ENCODE results near the gene NUDT14. TPM values are rescaled to one million over a fixed set of nuclear protein-coding genes. Genes with fewer than 3 reads are reported as not detected.

NUDT14 gene
- total and polyA plus RNA-seq, 2 of the 8 experiments (the other 6 are each of a cell fraction or from before 2014, with no cell fraction given) = 25.5 to 33.3 TPM

GRCh38 chr14:105139831-105140239 is 41.3 kb downstream of the NUDT14 start:
- H3K4me1 ChIP-seq (replicated peaks in 1 of 4; ENCODE audit: control insufficient read depth in 3 of 4, insufficient read depth in 4 of 4, low read length in 3 of 4) = peaks cover 0 to 9% (median 0%) of the 10 kb centered on the region in 4 experiments; a peak in 3 of 7 replicates
- no peaks in the 10 kb centered on the region for H3K27me3 ChIP-seq (replicated peaks in 1 of 4; ENCODE audit: control insufficient read depth in 3 of 4, extremely low read depth in 1 of 4, insufficient read depth in 3 of 4, low read length in 3 of 4)
- no peak overlapping the region for H3K9ac ChIP-seq (replicated peaks in 1 of 4; ENCODE audit: extremely low read depth in 1 of 4, low read depth in 3 of 4, low read length in 3 of 4)
- H3K23me2 ChIP-seq (ENCODE audit: low read depth, low read length) = no peaks in the 10 kb centered on the region
- no peak overlapping the region for H3K27ac ChIP-seq (ENCODE audit: low read depth, low read length)
- peaks cover 0 to 2% of the 10 kb centered on the region in 2 experiments for H4K20me1 ChIP-seq (replicated peaks in 1 of 2; ENCODE audit: control insufficient read depth in 1 of 2, insufficient read depth in 2 of 2, low read length in 2 of 2)
- H2BK20ac ChIP-seq (ENCODE audit: low read length) = no peak overlapping the region
- H3K18ac ChIP-seq (ENCODE audit: extremely low read depth, low read length) = no peak overlapping the region
- H3K14ac ChIP-seq (ENCODE audit: insufficient read length) = no peak overlapping the region
- no peak overlapping the region for H4K8ac ChIP-seq (ENCODE audit: extremely low read depth, insufficient read depth, low read length)
- no peaks in the 10 kb centered on the region for H3K79me1 ChIP-seq (ENCODE audit: low read depth, low read length)
- WGBS, 2 experiments (ENCODE audit: extremely low coverage in 1 of 2, insufficient coverage in 1 of 2, insufficient read length in 1 of 2, insufficient replicate concordance in 2 of 2, low coverage in 1 of 2, low lambda C conversion rate in 2 of 2, missing lambda C conversion rate in 1 of 2) = 92% methylated on average over 5 of the region's 5 CpGs; no CpG with 5 or more reads in 1 of the 2 experiments
- no peak overlapping the region for H3K4me2 ChIP-seq (ENCODE audit: insufficient read depth in 1 of 2, low read depth in 2 of 2, low read length in 2 of 2)
- H4K91ac ChIP-seq (replicated peaks; ENCODE audit: insufficient read length, low read length) = no peak overlapping the region
- H2BK15ac ChIP-seq (ENCODE audit: low read length) = no peak overlapping the region
- H2AFZ ChIP-seq (ENCODE audit: low read length) = no peak overlapping the region
- peaks cover 0 to 4% (median 0%) of the 10 kb centered on the region in 4 experiments; a peak in 2 of 8 replicates for H3K36me3 ChIP-seq (ENCODE audit: control insufficient read depth in 2 of 4, insufficient read depth in 4 of 4, low read length in 3 of 4)
- H3K56ac ChIP-seq (replicated peaks; ENCODE audit: insufficient read length, low read depth, low read length) = no peak overlapping the region
- POLR2A ChIA-PET (ENCODE audit: partially characterized antibody) = no interaction called here
- H2BK5ac ChIP-seq (ENCODE audit: low read depth, low read length) = no peak overlapping the region
- H4K5ac ChIP-seq (ENCODE audit: insufficient read length, low read depth, low read length) = no peak overlapping the region
- no peak overlapping the region for H3K4ac ChIP-seq (replicated peaks; ENCODE audit: insufficient read length, low read depth, low read length)
- FAIRE-seq = no peak
- no peak overlapping the region for H2BK12ac ChIP-seq (ENCODE audit: low read depth, low read length)
- no peak overlapping the region for H3K23ac ChIP-seq (ENCODE audit: insufficient read length)
- no peak overlapping the region for H2AK5ac ChIP-seq (ENCODE audit: low read depth, low read length)
- H3K4me3 ChIP-seq (ENCODE audit: extremely low read depth in 1 of 4, insufficient read depth in 2 of 4, low read depth in 3 of 4, low read length in 4 of 4) = no peak overlapping the region
- TF ChIP-seq KDM1A (IDR thresholded peaks at IDR 0.05; ENCODE audit: borderline replicate concordance, low read length) (0 out of 2 replicates have a peak, but pooled peaks have one; percentile 16), USF2 (IDR thresholded peaks at IDR 0.05; ENCODE audit: low read length) (no peak), RAD21 (IDR thresholded peaks at IDR 0.05 in 1 of 2, conservative IDR thresholded peaks at IDR 0.05 in 1 of 2; ENCODE audit: low read depth in 2 of 2, low read length in 2 of 2) (no peak)
- no peak overlapping the region for H2BK120ac ChIP-seq (replicated peaks; ENCODE audit: low read depth, low read length)
- peaks cover 5 to 16% of the 10 kb centered on the region in 2 experiments for H3K9me3 ChIP-seq (ENCODE audit: insufficient read depth in 2 of 2, low read depth in 1 of 2, low read length in 1 of 2)
- DNase-seq (ENCODE audit: low read depth in 1 of 2, low spot score in 2 of 2) = no peak
- CTCF ChIA-PET (ENCODE audit: partially characterized antibody) = interaction anchor here (1.1 kb wide), 1 partner anchor 20 kb away, joined by 3 read pairs; no protein-coding TSS in a partner anchor
- H3K79me2 ChIP-seq (ENCODE audit: control insufficient read depth in 1 of 2, insufficient read depth in 2 of 2, low read length in 2 of 2) = no peaks in the 10 kb centered on the region
